T-cell (primary cell): ENCODE measurements around the gene MYH11. TPM values are rescaled to one million over a fixed set of nuclear protein-coding genes. Genes with fewer than 3 reads are reported as not detected.
A peak's percentile ranks its signal among the peaks of the same experiment; 100 is the strongest.

Source experiments
- ATAC-seq, 4 experiments: fragments of 200-7000 bp in 3 of 4; fragments of 150-1000 bp in 1 of 4; cut with Tn5 transposase; replicated peaks in 1 of 4; 1 replicate in 3 of 4; 2 replicates in 1 of 4; pipeline ENCODE4 v1.10.0; 2021; ENCODE audit warnings: moderate library complexity in 3 of 4, mild to moderate bottlenecking in 2 of 4, moderate number of reproducible peaks in 1 of 4
- CTCF ChIA-PET, 2 donors: fragments of 300-600 bp; sonication (Branson Sonifier 250); formaldehyde crosslinking; loops; one replicate each; lab custom pipeline; 2022; ENCODE audit warnings: antibody characterized with exemption in 2 of 2; lab: Charles Lee
- POLR2A ChIA-PET, 2 donors: fragments of 300-600 bp; sonication (Branson Sonifier 250); formaldehyde crosslinking; loops; one replicate each; lab custom pipeline; 2022; ENCODE audit warnings: antibody characterized with exemption in 2 of 2; lab: Charles Lee
- DNase-seq, 35 experiments: peaks; one replicate each; pipeline versions ENCODE4 v3.0.0 to v3.0.0-alpha.2; 2013 to 2023
- H3K27ac ChIP-seq: one replicate; pipeline ENCODE4 v1.5.1; 2013; ENCODE audit warnings: low read length
- H3K27me3 ChIP-seq, 2 experiments: replicated peaks in 1 of 2; 1 replicate in 1 of 2; 2 replicates in 1 of 2; pipeline versions ENCODE4 v1.6.1 to v1.7.0; 2013; ENCODE audit warnings: low read length in 1 of 2, mixed read lengths in 1 of 2; ENCODE audit not compliant: control insufficient read depth in 2 of 2, insufficient read depth in 2 of 2; ENCODE audit errors: extremely low read depth in 1 of 2
- H3K36me3 ChIP-seq, 2 donors: 1 replicate in 1 of 2; 2 replicates in 1 of 2; pipeline versions ENCODE4 v1.6.1 to v1.7.0; 2013; ENCODE audit warnings: low read length in 1 of 2; ENCODE audit not compliant: control insufficient read depth in 2 of 2, insufficient read depth in 1 of 2; ENCODE audit errors: extremely low read depth in 1 of 2
- H3K4me1 ChIP-seq, 2 experiments: 1 replicate in 1 of 2; 2 replicates in 1 of 2; pipeline versions ENCODE4 v1.6.1 to v1.7.0; 2013; ENCODE audit warnings: low read length in 2 of 2, mixed read lengths in 1 of 2; ENCODE audit not compliant: insufficient read depth in 2 of 2, control insufficient read depth in 1 of 2; ENCODE audit errors: extremely low read depth in 1 of 2
- H3K4me3 ChIP-seq, 2 donors: 1 replicate in 1 of 2; 2 replicates in 1 of 2; pipeline versions ENCODE4 v1.5.1 to v1.7.0; 2013; ENCODE audit warnings: mild to moderate bottlenecking in 2 of 2, low read length in 1 of 2, moderate library complexity in 1 of 2; ENCODE audit not compliant: control insufficient read depth in 1 of 2; ENCODE audit errors: extremely low read depth in 1 of 2
- H3K9me3 ChIP-seq: 2 replicates; pipeline ENCODE4 v1.7.0; 2013
- H3K27ac Mint-ChIP-seq, 2 donors: one replicate each; pipeline ENCODE4 v1.8.0; 2020 to 2021; ENCODE audit warnings: mild to moderate bottlenecking in 2 of 2, mixed read lengths in 2 of 2
- H3K27me3 Mint-ChIP-seq, 2 donors: one replicate each; pipeline ENCODE4 v1.8.0; 2021 to 2022; ENCODE audit warnings: mixed read lengths in 2 of 2
- H3K36me3 Mint-ChIP-seq: one replicate; pipeline ENCODE4 v1.8.0; 2021; ENCODE audit warnings: mixed read lengths
- H3K4me1 Mint-ChIP-seq, 3 donors: one replicate each; pipeline ENCODE4 v1.8.0; 2020 to 2022; ENCODE audit warnings: mixed read lengths in 3 of 3, mild to moderate bottlenecking in 1 of 3
- H3K4me3 Mint-ChIP-seq, 3 donors: one replicate each; pipeline ENCODE4 v1.8.0; 2020 to 2022; ENCODE audit warnings: mild to moderate bottlenecking in 3 of 3, mixed read lengths in 3 of 3, moderate library complexity in 3 of 3
- H3K9me3 Mint-ChIP-seq, 3 donors: one replicate each; pipeline ENCODE4 v1.8.0; 2020 to 2022; ENCODE audit warnings: mixed read lengths in 3 of 3
- WGBS: methylation state at CpG from one replicate; pipeline ENCODE4 v1.1.5; 2013; ENCODE audit warnings: missing lambda C conversion rate; ENCODE audit not compliant: insufficient coverage; 5-methylcytosine and 5-hydroxymethylcytosine counted together
- total RNA-seq, 35 experiments: library from RNA in 6 of 35; stranded (reverse) in 6 of 35; fragments of 120-200 nt in 1 of 35; gene quantifications; one replicate each; pipeline versions ENCODE4 v1.2.1 to v1.2.4 and lab custom pipeline; 2013 to 2026

Gene MYH11
- total RNA-seq, 5 donors from 2014 or later (not counting 1 experiment from before 2014, with no cell fraction given) = 0.56 to 0.93 (median 0.66) TPM; not detected in 2

DNA sequence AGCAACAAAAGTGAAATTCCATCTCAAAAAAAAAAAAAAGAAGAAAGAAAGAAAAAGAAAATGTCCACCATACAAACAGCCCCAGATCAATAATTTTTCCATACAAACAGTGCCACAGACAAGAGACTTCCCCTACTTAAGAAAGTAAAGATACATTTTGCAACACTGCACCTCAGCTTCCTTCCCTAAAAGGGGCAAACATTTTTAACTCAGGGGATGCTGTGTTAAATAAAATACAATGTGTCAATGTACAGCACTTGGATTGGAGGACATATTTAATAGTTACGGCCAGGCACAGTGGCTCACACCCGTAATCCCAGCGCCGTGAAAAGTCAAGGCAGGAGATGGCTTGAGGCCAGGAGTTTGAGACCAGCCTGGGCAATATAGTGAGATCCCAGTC, 22.3 kb downstream of the MYH11 start:
- Histone ChIP-seq H3K4me3 (no peak overlapping the region), H3K4me1 (no peaks in the 10 kb centered on the region), H3K27me3 (no peaks in the 10 kb centered on the region), H3K36me3 (no peaks in the 10 kb centered on the region), H3K9me3 (no peaks in the 10 kb centered on the region), H3K27ac (no peak overlapping the region)
- no peak overlapping the region for H3K4me3 Mint-ChIP-seq
- H3K27me3 Mint-ChIP-seq = peaks cover 3 to 4% of the 10 kb centered on the region in 2 donors
- 94% methylated on average over 4 of the region's 4 CpGs for whole genome bisulfite sequencing
- ChIA-PET CTCF (no interaction called here), POLR2A (no interaction called here)
- H3K9me3 Mint-ChIP-seq = no peaks in the 10 kb centered on the region
- ATAC-seq = no peak
- no peak for DNase-seq
- no peaks in the 10 kb centered on the region for H3K36me3 Mint-ChIP-seq
- H3K4me1 Mint-ChIP-seq = no peaks in the 10 kb centered on the region
- no peak overlapping the region for H3K27ac Mint-ChIP-seq

DNA sequence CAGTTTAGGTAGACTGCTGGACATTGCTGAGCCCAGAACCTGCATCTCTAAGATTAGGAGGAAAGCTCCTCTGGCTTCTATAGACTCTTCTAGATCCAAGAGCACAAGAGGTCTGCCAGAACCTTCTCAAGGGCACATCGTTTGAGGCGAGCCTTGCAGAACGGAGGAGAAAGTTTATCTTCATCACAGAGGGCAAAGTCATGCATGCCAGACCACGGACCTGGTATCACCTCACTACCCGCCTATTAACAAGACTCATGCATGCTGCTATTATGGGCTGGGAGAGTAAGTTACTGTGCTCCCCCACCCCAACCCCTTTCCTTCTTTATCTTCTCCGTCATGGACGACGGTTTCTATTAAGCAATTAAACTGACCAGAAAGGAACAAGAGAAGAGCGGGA, 23.3 kb downstream of the MYH11 start:
- no peaks in the 10 kb centered on the region for H3K36me3 Mint-ChIP-seq
- no peak overlapping the region for H3K4me3 Mint-ChIP-seq
- H3K9me3 ChIP-seq = no peaks in the 10 kb centered on the region
- WGBS = 90% methylated on average over 2 of the region's 9 CpGs
- no peak for ATAC-seq
- H3K27me3 Mint-ChIP-seq = no peaks in the 10 kb centered on the region
- H3K27me3 ChIP-seq = no peaks in the 10 kb centered on the region
- ChIA-PET POLR2A (no interaction called here), CTCF (interaction anchor here in 1 of 2 donors (0.7 kb wide), 1 partner anchor 9 kb away, joined by 8 read pairs; no protein-coding TSS in a partner anchor)
- no peaks in the 10 kb centered on the region for H3K9me3 Mint-ChIP-seq
- no peaks in the 10 kb centered on the region for H3K4me1 ChIP-seq
- no peaks in the 10 kb centered on the region for H3K4me1 Mint-ChIP-seq
- no peaks in the 10 kb centered on the region for H3K36me3 ChIP-seq
- no peak overlapping the region for H3K4me3 ChIP-seq
- no peak overlapping the region for H3K27ac ChIP-seq
- no peak overlapping the region for H3K27ac Mint-ChIP-seq
- no peak for DNase-seq

DNA sequence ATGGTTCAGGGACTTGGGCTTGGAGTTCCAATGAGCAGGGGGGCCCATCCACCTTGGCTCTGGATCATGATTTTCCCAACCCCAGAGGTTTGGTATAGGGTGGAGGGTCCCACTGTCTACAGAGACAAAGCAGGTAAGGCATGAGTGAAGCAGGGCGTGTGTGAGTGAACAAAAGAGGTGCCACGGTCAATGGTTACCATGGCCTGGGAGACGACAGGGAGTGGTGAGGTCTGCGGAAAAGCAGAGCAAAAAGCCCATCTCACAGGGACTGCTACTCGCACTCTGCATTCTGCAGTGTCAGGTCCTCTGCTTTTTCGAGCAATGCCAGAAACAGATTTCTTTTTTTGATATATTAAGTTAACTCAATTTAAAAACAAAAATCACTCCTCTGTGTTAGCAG, 24.6 kb downstream of the MYH11 start:
- Mint-ChIP-seq H3K9me3 (no peaks in the 10 kb centered on the region), H3K4me1 (no peaks in the 10 kb centered on the region), H3K27ac (no peak overlapping the region), H3K27me3 (no peaks in the 10 kb centered on the region), H3K36me3 (no peaks in the 10 kb centered on the region), H3K4me3 (no peak overlapping the region)
- no peak for ATAC-seq
- POLR2A ChIA-PET = no interaction called here
- H3K27ac ChIP-seq = no peak overlapping the region
- H3K4me1 ChIP-seq = no peaks in the 10 kb centered on the region
- no peaks in the 10 kb centered on the region for H3K27me3 ChIP-seq
- no peaks in the 10 kb centered on the region for H3K9me3 ChIP-seq
- CTCF ChIA-PET = no interaction called here
- H3K4me3 ChIP-seq = no peak overlapping the region
- H3K36me3 ChIP-seq = no peaks in the 10 kb centered on the region
- DNase-seq = no peak
- 94% methylated on average over 3 of the region's 6 CpGs for WGBS

DNA sequence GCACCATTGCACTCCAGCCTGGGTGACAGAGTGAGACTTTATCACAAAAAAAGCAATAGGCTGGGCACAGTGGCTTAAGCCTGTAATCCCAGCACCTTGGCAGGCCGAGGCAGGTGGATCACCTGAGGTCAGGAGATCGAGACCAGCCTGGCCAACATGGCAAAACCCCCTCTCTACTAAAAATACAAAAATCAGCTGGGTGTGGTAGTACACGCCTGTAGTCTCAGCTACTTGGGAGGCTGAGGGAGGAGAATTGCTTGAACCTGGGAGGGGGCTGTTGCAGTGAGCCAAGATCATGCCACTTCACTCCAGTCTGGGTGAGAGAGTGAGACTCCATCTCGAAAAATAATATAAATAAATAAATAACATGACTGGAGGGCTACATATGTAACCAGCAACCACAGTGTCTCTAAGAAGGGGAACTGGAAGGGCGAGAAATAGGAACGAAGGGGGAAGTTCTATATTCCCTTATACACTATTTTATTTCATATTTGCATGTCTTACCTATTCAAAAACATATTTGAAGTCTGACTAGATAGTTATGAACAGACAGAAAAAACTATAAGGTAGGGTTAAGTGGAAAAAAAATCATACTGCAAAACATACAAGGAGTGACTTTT, 25.9 kb downstream of the MYH11 start:
- no peak overlapping the region for H3K4me3 ChIP-seq
- H3K36me3 ChIP-seq = no peaks in the 10 kb centered on the region
- no peak for DNase-seq
- Mint-ChIP-seq H3K4me1 (no peaks in the 10 kb centered on the region), H3K9me3 (no peaks in the 10 kb centered on the region), H3K27me3 (no peaks in the 10 kb centered on the region), H3K4me3 (no peak overlapping the region), H3K27ac (no peak overlapping the region), H3K36me3 (no peaks in the 10 kb centered on the region)
- ATAC-seq = no peak
- no peaks in the 10 kb centered on the region for H3K27me3 ChIP-seq
- H3K9me3 ChIP-seq = no peaks in the 10 kb centered on the region
- no peak overlapping the region for H3K27ac ChIP-seq
- H3K4me1 ChIP-seq = no peaks in the 10 kb centered on the region
- ChIA-PET CTCF (no interaction called here), POLR2A (no interaction called here)
- no CpG with 5 or more reads among the region's 6 CpGs for WGBS

DNA sequence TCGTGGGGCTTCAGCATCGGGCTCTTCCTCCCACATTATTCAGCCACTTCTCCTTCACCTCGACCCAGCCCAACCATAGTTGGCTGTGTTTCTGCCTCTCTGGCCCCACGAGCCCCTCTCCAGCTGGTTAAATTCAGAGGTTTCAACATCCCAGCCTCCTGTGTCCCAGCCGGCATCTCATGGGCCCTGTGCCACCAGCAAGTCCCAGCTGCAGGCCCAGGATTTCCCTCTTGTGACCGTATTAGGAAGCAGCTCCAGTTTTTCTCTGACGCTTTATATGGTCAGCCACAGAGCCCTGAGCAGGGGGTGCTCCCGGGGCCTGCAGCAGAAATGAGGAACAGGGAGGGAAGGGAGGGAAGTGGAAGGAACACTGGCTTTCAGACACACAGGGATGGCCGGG, 27.4 kb downstream of the MYH11 start:
- Mint-ChIP-seq H3K27me3 (no peaks in the 10 kb centered on the region), H3K4me1 (no peaks in the 10 kb centered on the region), H3K27ac (no peak overlapping the region), H3K36me3 (no peaks in the 10 kb centered on the region), H3K4me3 (no peak overlapping the region), H3K9me3 (no peaks in the 10 kb centered on the region)
- ChIA-PET CTCF (no interaction called here), POLR2A (no interaction called here)
- Histone ChIP-seq H3K4me1 (no peaks in the 10 kb centered on the region), H3K36me3 (no peaks in the 10 kb centered on the region), H3K27ac (no peak overlapping the region), H3K9me3 (no peaks in the 10 kb centered on the region), H3K4me3 (no peak overlapping the region), H3K27me3 (no peaks in the 10 kb centered on the region)
- WGBS = 66% methylated on average over 8 of the region's 9 CpGs
- DNase-seq (peak in 1 of 35 experiments; percentile 1), ATAC-seq (no peak)

DNA sequence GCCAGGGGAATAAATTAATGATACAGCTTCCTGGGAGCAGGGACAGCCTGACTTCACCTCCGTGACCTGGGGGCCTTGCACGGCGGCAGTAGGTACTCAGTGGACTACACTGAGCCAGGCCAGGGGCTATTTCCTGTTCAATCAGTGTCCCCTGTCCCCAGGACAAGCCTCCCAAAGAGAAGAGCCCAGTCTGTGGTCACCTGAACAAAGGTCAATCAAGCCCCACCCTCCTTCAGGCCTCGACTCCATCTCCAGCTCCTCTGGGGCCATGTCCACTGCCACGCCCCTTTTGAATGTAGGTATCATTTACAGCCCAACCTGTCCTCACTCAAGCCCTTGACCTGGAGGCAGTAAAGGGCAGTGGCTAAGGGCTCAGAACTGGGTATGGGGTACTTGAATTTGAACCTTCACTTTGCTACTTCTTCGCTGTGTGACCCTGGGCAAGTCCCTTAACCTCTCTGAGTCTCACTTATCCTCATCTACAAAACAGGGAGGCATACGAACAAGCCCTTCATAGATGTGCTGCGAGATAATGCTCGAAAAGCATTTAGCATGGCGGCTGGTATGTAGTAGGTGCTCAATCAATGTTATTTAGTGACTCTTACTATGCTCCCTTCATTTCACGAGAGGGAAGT, 29.0 kb downstream of the MYH11 start:
- no peaks in the 10 kb centered on the region for H3K27me3 Mint-ChIP-seq

More for the DNA sequence above, 29.0 kb downstream of the MYH11 start:
- POLR2A ChIA-PET = no interaction called here
- DNase-seq (no peak), ATAC-seq (no peak)
- CTCF ChIA-PET = no interaction called here
- 86% methylated on average over 3 of the region's 11 CpGs for WGBS
- H3K36me3 ChIP-seq = no peaks in the 10 kb centered on the region
- no peak overlapping the region for H3K27ac ChIP-seq
- H3K4me3 Mint-ChIP-seq = no peak overlapping the region
- no peak overlapping the region for H3K27ac Mint-ChIP-seq
- H3K9me3 Mint-ChIP-seq = no peaks in the 10 kb centered on the region
- H3K4me1 Mint-ChIP-seq = no peaks in the 10 kb centered on the region
- H3K4me1 ChIP-seq = no peaks in the 10 kb centered on the region
- H3K9me3 ChIP-seq = no peaks in the 10 kb centered on the region
- H3K36me3 Mint-ChIP-seq = no peaks in the 10 kb centered on the region
- H3K4me3 ChIP-seq = no peak overlapping the region
- H3K27me3 ChIP-seq = no peaks in the 10 kb centered on the region
